IMR-90 (cell line): Measurements from ENCODE around the gene SLC35E4. TPM values are rescaled to one million over a fixed set of nuclear protein-coding genes. Genes with fewer than 3 reads are reported as not detected.

ENCODE experiments used
- ATAC-seq: fragments of 200-7000 bp; cut with Tn5 transposase; 2 replicates; pipeline ENCODE4 v1.9.1; 2020; ENCODE audit warnings: low read depth, mild to moderate bottlenecking, moderate library complexity
- BruUV-seq: library from RNA; stranded (reverse); fragments of 400-500 nt; replicated peaks from 2 replicates; lab custom pipeline; 2021; lab: Mats Ljungman, UMichigan
- CTCF ChIA-PET: fragments of 300-600 bp; formaldehyde crosslinking; extraction: SDS; loops from one replicate; lab custom pipeline; 2021; ENCODE audit warnings: antibody characterized with exemption; lab: Yijun Ruan, JAX
- POLR2A ChIA-PET: fragments of 300-600 bp; sonication (Branson Sonifier 250); formaldehyde crosslinking; loops from one replicate; lab custom pipeline; 2022; ENCODE audit warnings: antibody characterized with exemption; ENCODE audit not compliant: unreplicated experiment; lab: Charles Lee
- DNase-seq: peaks from one replicate; pipeline ENCODE4 v3.0.0; 2013
- H2AFZ ChIP-seq: replicated peaks from 2 replicates; pipeline ENCODE3; 2013; ENCODE audit warnings: low read length, mild to moderate bottlenecking; ENCODE audit not compliant: poor library complexity
- H2AK5ac ChIP-seq: 2 replicates; pipeline ENCODE4 v1.6.1; 2013; ENCODE audit warnings: low read depth, low read length, inconsistent platforms
- H2AK9ac ChIP-seq: replicated peaks from 2 replicates; pipeline ENCODE3; 2013; ENCODE audit warnings: mild to moderate bottlenecking, low read depth, low read length, moderate library complexity; ENCODE audit not compliant: poor library complexity
- H2BK120ac ChIP-seq: 2 replicates; pipeline ENCODE4 v1.6.1; 2013; ENCODE audit warnings: low read depth, low read length, inconsistent platforms
- H2BK15ac ChIP-seq: 3 replicates; pipeline ENCODE4 v1.6.1; 2013; ENCODE audit warnings: low read depth, low read length, inconsistent platforms
- H2BK20ac ChIP-seq: 2 replicates; pipeline ENCODE4 v1.6.1; 2013; ENCODE audit warnings: low read depth, mild to moderate bottlenecking, inconsistent platforms, low read length, moderate library complexity
- H2BK5ac ChIP-seq: 2 replicates; pipeline ENCODE4 v1.6.1; 2013; ENCODE audit warnings: mild to moderate bottlenecking, low read depth, low read length, inconsistent platforms; ENCODE audit not compliant: poor library complexity, severe bottlenecking
- H3K14ac ChIP-seq: replicated peaks from 2 replicates; pipeline ENCODE4 v1.6.1; 2013; ENCODE audit warnings: low read depth, low read length, inconsistent platforms
- H3K18ac ChIP-seq: 2 replicates; pipeline ENCODE4 v1.6.1; 2013; ENCODE audit warnings: low read depth, low read length, control low read depth
- H3K23ac ChIP-seq: 2 replicates; pipeline ENCODE4 v1.6.1; 2013; ENCODE audit warnings: low read depth, low read length, inconsistent platforms
- H3K27ac ChIP-seq: 2 replicates; pipeline ENCODE4 v1.5.1; 2013; ENCODE audit warnings: mild to moderate bottlenecking, control low read depth, low read length; ENCODE audit not compliant: insufficient read depth
- H3K27me3 ChIP-seq: 2 replicates; pipeline ENCODE4 v1.6.1; 2013; ENCODE audit warnings: low read length; ENCODE audit not compliant: control insufficient read depth, insufficient read depth
- H3K36me3 ChIP-seq: 2 replicates; pipeline ENCODE4 v1.6.1; 2013; ENCODE audit warnings: low read length, mixed read lengths; ENCODE audit not compliant: control insufficient read depth, insufficient read depth
- H3K4ac ChIP-seq: 2 replicates; pipeline ENCODE4 v1.6.1; 2013; ENCODE audit warnings: low read depth, low read length, inconsistent platforms
- H3K4me1 ChIP-seq: 2 replicates; pipeline ENCODE4 v1.6.1; 2013; ENCODE audit warnings: low read length, mixed read lengths; ENCODE audit not compliant: control insufficient read depth, insufficient read depth
- H3K4me2 ChIP-seq: 2 replicates; pipeline ENCODE4 v1.6.1; 2013; ENCODE audit warnings: low read depth, mild to moderate bottlenecking, control low read depth, low read length, moderate library complexity
- H3K4me3 ChIP-seq: 2 replicates; pipeline ENCODE4 v1.5.1; 2013; ENCODE audit warnings: low read depth, mild to moderate bottlenecking, control low read depth, low read length, moderate library complexity; ENCODE audit not compliant: insufficient read depth
- H3K56ac ChIP-seq: 2 replicates; pipeline ENCODE4 v1.6.1; 2013; ENCODE audit warnings: low read length, inconsistent platforms; ENCODE audit not compliant: insufficient read depth; ENCODE audit errors: extremely low read depth
- H3K79me1 ChIP-seq, 2 experiments: 2 replicates each; pipeline ENCODE4 v1.6.1; 2013; ENCODE audit warnings: low read length in 2 of 2, inconsistent platforms in 1 of 2, low read depth in 1 of 2
- H3K9ac ChIP-seq: 2 replicates; pipeline ENCODE4 v1.6.1; 2013; ENCODE audit warnings: low read depth, low read length, control low read depth
- H3K9me1 ChIP-seq: 2 replicates; pipeline ENCODE4 v1.6.1; 2013; ENCODE audit warnings: low read length, inconsistent platforms; ENCODE audit not compliant: insufficient read depth
- H3K9me3 ChIP-seq: 2 replicates; pipeline ENCODE4 v1.6.1; 2013; ENCODE audit warnings: low read length; ENCODE audit not compliant: control insufficient read depth, insufficient read depth
- H4K20me1 ChIP-seq: 2 replicates; pipeline ENCODE4 v1.6.1; 2013; ENCODE audit warnings: low read length, inconsistent platforms; ENCODE audit not compliant: insufficient read depth
- H4K5ac ChIP-seq: 2 replicates; pipeline ENCODE4 v1.6.1; 2013; ENCODE audit warnings: mild to moderate bottlenecking, low read depth, low read length, control low read depth
- H4K8ac ChIP-seq, 2 experiments: 2 replicates each; pipeline ENCODE4 v1.6.1; 2013; ENCODE audit warnings: low read depth in 2 of 2, low read length in 2 of 2, control low read depth in 1 of 2, inconsistent platforms in 1 of 2
- H4K91ac ChIP-seq: 2 replicates; pipeline ENCODE4 v1.6.1; 2013; ENCODE audit warnings: low read depth, low read length, inconsistent platforms; ENCODE audit not compliant: insufficient read depth
- CHD1 ChIP-seq: IDR thresholded peaks from 2 replicates; pipeline ENCODE4 v1.6.1; 2012; ENCODE audit warnings: low read depth, low read length, improper control_type of control experiment
- CTCF ChIP-seq: conservative IDR thresholded peaks from 2 replicates; pipeline ENCODE4 v1.5.1; 2012; ENCODE audit warnings: mild to moderate bottlenecking, low read depth, low read length, improper control_type of control experiment
- MXI1 ChIP-seq: IDR thresholded peaks from 2 replicates; pipeline ENCODE4 v1.6.1; 2012; ENCODE audit warnings: low read depth, mild to moderate bottlenecking, low read length, moderate library complexity, borderline replicate concordance
- POLR2A ChIP-seq: IDR thresholded peaks from 2 replicates; pipeline ENCODE4 v1.6.1; 2012; ENCODE audit warnings: mild to moderate bottlenecking, low read depth, low read length
- RAD21 ChIP-seq: IDR thresholded peaks from 2 replicates; pipeline ENCODE4 v1.6.1; 2012; ENCODE audit warnings: low read length, improper control_type of control experiment
- RCOR1 ChIP-seq: IDR thresholded peaks from 2 replicates; pipeline ENCODE4 v1.6.1; 2012; ENCODE audit warnings: mild to moderate bottlenecking, low read length, improper control_type of control experiment; ENCODE audit not compliant: insufficient replicate concordance
- SMC3 ChIP-seq: fragments of 150-350 bp; IDR thresholded peaks from 2 replicates; pipeline ENCODE4 v1.6.1; 2016; ENCODE audit warnings: low read depth, mild to moderate bottlenecking, antibody characterized with exemption, low read length, moderate library complexity
- WGBS, 2 experiments: methylation state at CpG; one replicate each; pipeline versions ENCODE4 v1.1.5 to v1.1.7; 2013; ENCODE audit warnings: missing lambda C conversion rate in 2 of 2; ENCODE audit not compliant: insufficient read length in 1 of 2; ENCODE audit errors: extremely low coverage in 2 of 2; 5-methylcytosine and 5-hydroxymethylcytosine counted together
- dilution Hi-C: fragments of 300-500 bp; cut with HindIII; formaldehyde crosslinking; loops from one replicate; pipeline ENCODE4 v1.14.3; 2018; ENCODE audit warnings: low sequenced_read_pairs; ENCODE audit not compliant: unreplicated experiment
- in situ Hi-C: fragments of 300-500 bp; cut with MboI; formaldehyde crosslinking; loops from 3 replicates; pipeline ENCODE4 v1.14.3; 2019; ENCODE audit warnings: low sequenced_read_pairs, inconsistent platforms, mixed read lengths
- intact Hi-C: fragments of 100-400 bp; cut with micrococcal nuclease; formaldehyde crosslinking; loops from 2 replicates; pipeline ENCODE4 v1.10.0; 2022
- polyA plus RNA-seq, 3 experiments: library from polyadenylated mRNA; depleted of rRNA; stranded (reverse); fragments of >200 nt; gene quantifications; 2 replicates each; pipeline ENCODE4 v1.2.3, GENCODE V29; 2012; ENCODE audit warnings: low replicate concordance in 1 of 3
- total RNA-seq: library from RNA; depleted of rRNA; stranded (reverse); fragments of >200 nt; gene quantifications from 2 replicates; pipeline ENCODE4 v1.2.3, GENCODE V29; 2012

Gene SLC35E4
- total and polyA plus RNA-seq, 2 of the 4 experiments (the other 2 are of a cell fraction): 5.7 to 6.8 TPM

GRCh38 chr22:30691204-30691603 is 55.6 kb downstream of the SLC35E4 start:
- Histone ChIP-seq H3K9me3 (no peaks in the 10 kb centered on the region), H2BK15ac (no peak overlapping the region), H3K27me3 (no peaks in the 10 kb centered on the region; the same call in 1 of the 2 replicates), H3K4me3 (no peak overlapping the region), H3K27ac (no peak overlapping the region), H3K56ac (no peak overlapping the region), H4K5ac (no peak overlapping the region), H4K8ac (no peak overlapping the region), H3K4me1 (peaks cover 3% of the 10 kb centered on the region; the same call in 1 of the 2 replicates), H3K14ac (no peak overlapping the region), H4K91ac (no peak overlapping the region), H3K4ac (no peak overlapping the region), H2BK5ac (no peak overlapping the region), H3K23ac (no peak overlapping the region), H2AK5ac (no peak overlapping the region), H3K9ac (no peak overlapping the region), H2BK20ac (no peak overlapping the region), H4K20me1 (no peaks in the 10 kb centered on the region), H3K79me1 (no peaks in the 10 kb centered on the region; a peak in 1 of 4 replicates), H3K36me3 (no peaks in the 10 kb centered on the region), H2AK9ac (no peak overlapping the region), H2AFZ (no peak overlapping the region), H3K9me1 (peaks cover 2% of the 10 kb centered on the region; the same call in 1 of the 2 replicates), H2BK120ac (no peak overlapping the region), H3K4me2 (no peak overlapping the region), H3K18ac (no peak overlapping the region)
- ATAC-seq: no peak
- TF ChIP-seq CHD1: no peak
- no peak for TF ChIP-seq RCOR1
- TF ChIP-seq RAD21: no peak
- TF ChIP-seq MXI1: no peak
- TF ChIP-seq SMC3: no peak
- TF ChIP-seq CTCF: no peak
- no peak for TF ChIP-seq POLR2A
- no TSS peak for BruUV-seq
- 20% methylated on average over 1 of the region's 1 CpG; no CpG with 5 or more reads in 1 of the 2 experiments for WGBS, 2 experiments
- ChIA-PET POLR2A (no interaction called here), CTCF (interaction anchor here (0.8 to 1.0 kb wide), 2 partner anchors 12 to 64 kb away, joined by 3 to 4 read pairs; no protein-coding TSS in a partner anchor)
- no peak for DNase-seq
- in situ Hi-C loops: no loop called here
- dilution Hi-C loops: no loop called here
- intact Hi-C loops: no loop called here
